Fibroblast of lung (primary cell): ENCODE measurements around the gene KCNMA1.

Source experiments
- CTCF ChIP-seq, 2 donors: IDR thresholded peaks in 1 of 2; conservative IDR thresholded peaks in 1 of 2; 1 replicate in 1 of 2; 2 replicates in 1 of 2; pipeline ENCODE4 v1.5.1; 2011 to 2012; ENCODE audit warnings: low read length in 2 of 2, control low read depth in 1 of 2, inconsistent platforms in 1 of 2, low read depth in 1 of 2, mild to moderate bottlenecking in 1 of 2
- EZH2 ChIP-seq: IDR thresholded peaks from 2 replicates; pipeline ENCODE4 v1.5.1; 2012; ENCODE audit warnings: low read length, control low read depth, mild to moderate bottlenecking; ENCODE audit errors: missing control alignments

GRCh38 chr10:77090381-77091356 lies 546.9 kb downstream of the KCNMA1 start:
- no peak for TF ChIP-seq CTCF (conservative IDR thresholded peaks at IDR 0.05 in 1 of 2, IDR thresholded peaks at IDR 0.05 in 1 of 2; ENCODE audit: low read depth in 1 of 2, low read length in 2 of 2)
- no peak for TF ChIP-seq EZH2
